Measurements from ENCODE around the gene RNF168.
"Not testable (repeated sequence)": the region's sequence is repeated elsewhere in the genome, so short reads cannot be mapped to it uniquely, and the experiment has no call there.

Gene RNF168

GRCh38 chr3:196514350-196514716, 10.8 kb upstream of the RNF168 start:
- DNase-seq = no peak

GRCh38 chr3:196513697-196514349, 10.3 kb upstream of the RNF168 start:
- DNase-seq = no peak

GRCh38 chr3:196511646-196512425, 8.3 kb upstream of the RNF168 start:
- DNase-seq = not testable (repeated sequence)

- not testable (repeated sequence) for DNase-seq
Measured at GRCh38 chr3:196511108-196511507, 7.5 kb upstream of the RNF168 start.

- no peak for DNase-seq
Measured at GRCh38 chr3:196506687-196507086, 3.1 kb upstream of the RNF168 start.

- DNase-seq = no peak
Measured at GRCh38 chr3:196504556-196504955, 988 bp upstream of the RNF168 start.

- not testable (repeated sequence) for DNase-seq
Measured at GRCh38 chr3:196504077-196504398, 470 bp upstream of the RNF168 start.

GRCh38 chr3:196502775-196503195, 783 bp downstream of the RNF168 start:
- peak; percentile 73 for DNase-seq

GRCh38 chr3:196501316-196502044, 2.1 kb downstream of the RNF168 start:
- DNase-seq = peak; percentile 27

GRCh38 chr3:196499807-196500524, 3.6 kb downstream of the RNF168 start:
- DNase-seq = no peak

GRCh38 chr3:196499061-196499460, 4.5 kb downstream of the RNF168 start:
- DNase-seq = no peak

GRCh38 chr3:196498297-196498696, 5.3 kb downstream of the RNF168 start:
- no peak for DNase-seq

GRCh38 chr3:196496183-196496582, 7.4 kb downstream of the RNF168 start:
- no peak for DNase-seq

GRCh38 chr3:196493292-196493691, 10.3 kb downstream of the RNF168 start:
- no peak for DNase-seq

- no peak for DNase-seq
Measured at GRCh38 chr3:196492080-196492479, 11.5 kb downstream of the RNF168 start.

GRCh38 chr3:196489747-196490146, 13.8 kb downstream of the RNF168 start:
- DNase-seq = no peak

- DNase-seq = peak; percentile 22
Measured at GRCh38 chr3:196486263-196486662, 17.3 kb downstream of the RNF168 start.

GRCh38 chr3:196477678-196478077, 25.9 kb downstream of the RNF168 start:
- no peak for DNase-seq

- no peak for DNase-seq
Measured at GRCh38 chr3:196472286-196472685, 31.3 kb downstream of the RNF168 start.

GRCh38 chr3:196471551-196471950, 32.0 kb downstream of the RNF168 start:
- DNase-seq = no peak

GRCh38 chr3:196470182-196470581, 33.4 kb downstream of the RNF168 start:
- DNase-seq = not testable (repeated sequence)

GRCh38 chr3:196463804-196464203, 39.8 kb downstream of the RNF168 start:
- DNase-seq = no peak

- DNase-seq = no peak
Measured at GRCh38 chr3:196463478-196463756, 40.2 kb downstream of the RNF168 start.

All from CD4-positive, alpha-beta T cell treated with Interleukin-17A for 1 hour (primary cell).